HG03565 (cell line): ENCODE data around the gene U2AF1L4.
"Not testable (repeated sequence)": the region's sequence is repeated elsewhere in the genome, so short reads cannot be mapped to it uniquely, and the experiment has no call there.

Experiments
- ATAC-seq: cut with Tn5 transposase; IDR thresholded peaks from one replicate; pipeline ENCODE4 v1.9.1; 2021; ENCODE audit warnings: mild to moderate bottlenecking, moderate library complexity; ENCODE audit not compliant: unreplicated experiment

Gene U2AF1L4

GRCh38 chr19:35727956-35728706, 17.1 kb downstream of the U2AF1L4 start:
- ATAC-seq = no peak

DNA sequence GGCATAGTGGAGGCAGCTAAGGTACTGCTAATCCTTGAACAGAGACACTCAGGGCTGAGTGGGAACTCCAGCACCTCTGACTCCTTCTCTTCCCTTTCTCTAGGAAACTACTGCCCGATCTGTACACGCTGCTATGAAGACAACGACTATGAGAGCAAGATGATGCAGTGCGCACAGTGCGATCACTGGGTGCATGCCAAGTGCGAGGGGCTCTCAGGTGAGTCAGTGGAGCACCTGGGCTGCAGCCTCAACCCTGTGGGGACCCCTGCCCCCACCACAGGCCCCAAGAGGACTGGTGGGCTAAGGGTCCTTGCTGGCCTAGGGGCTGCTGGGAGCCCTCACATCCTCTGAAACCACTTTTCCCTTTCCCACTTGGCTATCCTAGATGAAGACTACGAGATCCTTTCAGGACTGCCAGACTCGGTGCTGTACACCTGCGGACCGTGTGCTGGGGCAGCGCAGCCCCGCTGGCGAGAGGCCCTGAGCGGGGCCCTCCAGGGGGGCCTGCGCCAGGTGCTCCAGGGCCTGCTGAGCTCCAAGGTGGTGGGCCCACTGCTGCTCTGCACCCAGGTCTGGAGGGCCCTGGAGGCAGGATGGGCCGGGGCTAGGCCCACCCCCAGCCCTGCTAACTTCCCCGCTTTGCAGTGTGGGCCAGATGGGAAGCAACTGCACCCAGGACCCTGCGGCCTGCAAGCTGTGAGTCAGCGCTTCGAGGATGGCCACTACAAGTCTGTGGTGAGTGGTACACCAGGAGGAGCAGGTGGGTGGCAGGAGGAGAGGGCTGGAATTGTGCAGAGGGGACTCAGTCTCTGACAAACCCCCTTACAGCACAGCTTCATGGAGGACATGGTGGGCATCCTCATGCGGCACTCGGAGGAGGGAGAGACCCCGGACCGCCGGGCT, 17.9 kb downstream of the U2AF1L4 start:
- no peak for ATAC-seq

DNA sequence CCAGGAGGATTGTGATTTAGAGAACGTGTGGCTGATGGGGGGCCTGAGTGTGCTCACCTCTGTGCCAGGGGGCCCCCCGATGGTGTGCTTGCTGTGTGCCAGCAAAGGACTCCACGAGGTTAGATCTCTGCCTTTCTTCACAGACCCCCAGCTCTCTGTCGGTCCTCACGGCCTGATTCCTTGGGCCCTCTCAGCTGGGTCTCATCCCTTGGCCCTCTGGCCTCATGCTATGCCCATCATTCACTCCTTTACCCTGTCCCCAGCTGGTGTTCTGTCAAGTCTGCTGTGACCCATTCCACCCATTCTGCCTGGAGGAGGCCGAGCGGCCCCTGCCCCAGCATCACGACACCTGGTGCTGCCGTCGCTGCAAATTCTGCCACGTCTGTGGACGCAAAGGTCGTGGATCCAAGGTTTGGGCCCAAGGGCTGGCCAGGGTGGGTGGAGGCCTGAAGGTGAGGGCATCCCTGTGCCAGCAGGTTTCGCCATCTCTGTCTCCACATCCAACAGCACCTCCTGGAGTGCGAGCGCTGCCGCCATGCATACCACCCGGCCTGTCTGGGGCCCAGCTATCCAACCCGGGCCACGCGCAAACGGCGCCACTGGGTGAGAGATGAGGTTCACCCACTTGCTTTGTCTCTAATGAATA, 19.9 kb downstream of the U2AF1L4 start:
- no peak for ATAC-seq

- no peak for ATAC-seq
Measured at GRCh38 chr19:35724560-35724959, 20.7 kb downstream of the U2AF1L4 start.

GRCh38 chr19:35724132-35724531, 21.1 kb downstream of the U2AF1L4 start:
- ATAC-seq = not testable (repeated sequence)

GRCh38 chr19:35723671-35724070, 21.5 kb downstream of the U2AF1L4 start:
- no peak for ATAC-seq

DNA sequence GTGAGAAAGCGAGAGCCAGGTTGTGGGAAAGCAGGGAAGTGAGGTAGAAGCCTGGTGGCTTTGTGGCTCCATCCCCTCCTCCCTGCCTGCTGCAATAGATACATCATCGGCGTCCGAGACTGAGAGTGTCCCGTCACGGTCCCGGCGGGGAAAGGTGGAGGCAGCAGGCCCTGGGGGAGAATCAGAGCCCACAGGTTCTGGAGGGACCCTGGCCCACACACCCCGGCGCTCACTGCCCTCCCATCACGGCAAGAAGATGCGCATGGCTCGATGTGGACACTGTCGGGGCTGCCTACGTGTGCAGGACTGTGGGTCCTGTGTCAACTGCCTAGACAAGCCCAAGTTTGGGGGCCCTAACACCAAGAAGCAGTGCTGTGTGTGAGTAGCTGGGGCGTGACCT, 22.3 kb downstream of the U2AF1L4 start:
- no peak for ATAC-seq

- no peak for ATAC-seq
Measured at GRCh38 chr19:35722461-35722860, 22.8 kb downstream of the U2AF1L4 start.

DNA sequence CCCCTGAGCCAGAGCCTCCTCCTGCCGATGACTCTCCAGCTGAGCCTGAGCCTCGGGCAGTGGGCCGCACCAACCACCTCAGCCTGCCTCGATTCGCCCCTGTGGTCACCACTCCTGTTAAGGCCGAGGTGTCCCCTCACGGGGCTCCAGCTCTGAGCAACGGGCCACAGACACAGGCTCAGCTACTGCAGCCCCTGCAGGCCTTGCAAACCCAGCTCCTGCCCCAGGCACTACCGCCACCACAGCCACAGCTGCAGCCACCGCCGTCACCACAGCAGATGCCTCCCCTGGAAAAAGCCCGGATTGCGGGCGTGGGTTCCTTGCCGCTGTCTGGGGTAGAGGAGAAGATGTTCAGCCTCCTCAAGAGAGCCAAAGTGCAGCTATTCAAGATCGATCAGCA, 23.8 kb downstream of the U2AF1L4 start:
- no peak for ATAC-seq

GRCh38 chr19:35720648-35721047, 24.6 kb downstream of the U2AF1L4 start:
- no peak for ATAC-seq

DNA sequence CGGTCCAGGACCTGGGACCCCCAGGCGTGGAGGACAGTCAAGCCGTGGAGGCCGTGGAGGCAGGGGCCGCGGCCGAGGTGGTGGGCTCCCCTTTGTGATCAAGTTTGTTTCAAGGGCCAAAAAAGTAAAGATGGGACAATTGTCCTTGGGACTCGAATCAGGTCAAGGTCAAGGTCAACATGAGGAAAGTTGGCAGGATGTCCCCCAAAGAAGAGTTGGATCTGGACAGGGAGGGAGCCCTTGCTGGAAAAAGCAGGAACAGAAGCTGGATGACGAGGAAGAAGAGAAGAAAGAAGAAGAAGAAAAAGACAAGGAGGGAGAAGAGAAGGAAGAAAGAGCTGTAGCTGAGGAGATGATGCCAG, 25.1 kb downstream of the U2AF1L4 start:
- no peak for ATAC-seq

DNA sequence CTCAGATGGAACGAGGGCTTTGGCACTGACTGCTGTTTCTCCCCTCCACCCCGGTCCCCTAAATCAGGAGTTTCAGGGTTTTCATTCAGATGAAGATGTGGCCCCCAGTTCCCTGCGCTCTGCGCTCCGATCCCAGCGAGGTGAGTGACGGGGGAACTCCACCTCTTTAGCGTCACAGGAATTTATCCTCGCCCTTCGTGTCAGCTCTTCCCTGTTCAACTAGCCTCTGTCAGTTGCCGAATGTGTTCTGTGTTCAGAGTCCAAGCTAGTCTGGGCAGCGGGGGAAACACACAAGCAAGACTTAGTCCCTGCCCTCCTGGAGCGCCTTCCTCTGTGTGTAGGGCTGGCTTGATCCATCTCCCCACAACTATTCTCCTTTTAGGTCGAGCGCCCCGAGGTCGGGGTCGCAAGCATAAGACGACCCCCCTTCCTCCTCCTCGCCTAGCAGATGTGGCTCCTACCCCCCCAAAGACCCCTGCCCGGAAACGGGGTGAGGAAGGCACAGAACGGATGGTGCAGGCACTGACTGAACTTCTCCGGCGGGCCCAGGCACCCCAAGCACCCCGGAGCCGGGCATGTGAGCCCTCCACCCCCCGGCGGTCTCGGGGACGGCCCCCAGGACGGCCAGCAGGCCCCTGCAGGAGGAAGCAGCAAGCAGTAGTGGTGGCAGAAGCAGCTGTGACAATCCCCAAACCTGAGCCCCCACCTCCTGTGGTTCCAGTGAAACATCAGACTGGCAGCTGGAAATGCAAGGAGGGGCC, 25.6 kb downstream of the U2AF1L4 start:
- ATAC-seq = no peak

- ATAC-seq = no peak
Measured at GRCh38 chr19:35718345-35719041, 26.7 kb downstream of the U2AF1L4 start.

- no peak for ATAC-seq
Measured at GRCh38 chr19:35717665-35718344, 27.4 kb downstream of the U2AF1L4 start, which contains the start of gene KMT2B. TSS of gene KMT2B (plus strand) at chr19:35718003. CDS start at chr19:35718019, 16 bp downstream.

GRCh38 chr19:35716801-35717664, 28.2 kb downstream of the U2AF1L4 start:
- ATAC-seq = peak; percentile 49

- no peak for ATAC-seq
Measured at GRCh38 chr19:35715981-35716800, 29.0 kb downstream of the U2AF1L4 start.

DNA sequence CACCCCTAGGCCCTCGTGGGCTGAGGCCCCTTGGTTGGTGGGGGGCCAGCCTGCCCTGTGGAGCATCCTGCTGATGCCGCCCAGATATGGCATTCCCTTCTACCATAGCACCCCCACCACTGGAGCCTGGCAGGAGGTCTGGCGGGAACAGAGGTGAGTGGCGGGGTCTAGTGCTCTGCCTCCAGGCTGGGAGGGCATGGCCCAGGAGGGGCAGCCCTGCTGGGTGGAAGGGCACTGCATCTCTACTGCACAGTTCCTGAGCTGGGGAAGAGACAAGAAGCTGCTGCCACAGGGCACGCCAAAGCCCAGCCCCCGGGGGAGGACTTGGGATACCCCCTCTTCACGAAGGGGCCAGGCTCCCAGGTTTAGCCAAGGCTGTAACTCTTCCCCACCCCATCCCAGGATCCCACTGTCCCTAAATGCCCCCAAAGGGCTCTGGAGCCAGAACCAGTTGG, 29.8 kb downstream of the U2AF1L4 start:
- no peak for ATAC-seq
